Sigmoid colon (tissue), 4 donors: ENCODE results near the gene SLC10A6.

Experiments used
- POLR2A ChIP-seq, 2 donors: fragments of 450-650 bp; IDR thresholded peaks; one replicate each; pipeline ENCODE4 v1.6.1; 2016; ENCODE audit warnings: antibody characterized with exemption in 2 of 2, mild to moderate bottlenecking in 2 of 2, moderate library complexity in 2 of 2
- POLR2AphosphoS5 ChIP-seq, 4 donors: sonication (generic); formaldehyde crosslinking; IDR thresholded peaks; one replicate each; pipeline ENCODE4 v1.6.1; 2017; ENCODE audit warnings: antibody characterized with exemption in 4 of 4
- TF ChIP-seq, protein P1 (sequence below), 4 experiments: fragments of 450-650 bp in 3 of 4; fragments of 200-600 bp in 1 of 4; IDR thresholded peaks; one replicate each; pipeline ENCODE4 v1.5.1; 2016 to 2019; ENCODE audit warnings: antibody characterized with exemption in 4 of 4, mild to moderate bottlenecking in 3 of 4, moderate library complexity in 2 of 4

DNA sequence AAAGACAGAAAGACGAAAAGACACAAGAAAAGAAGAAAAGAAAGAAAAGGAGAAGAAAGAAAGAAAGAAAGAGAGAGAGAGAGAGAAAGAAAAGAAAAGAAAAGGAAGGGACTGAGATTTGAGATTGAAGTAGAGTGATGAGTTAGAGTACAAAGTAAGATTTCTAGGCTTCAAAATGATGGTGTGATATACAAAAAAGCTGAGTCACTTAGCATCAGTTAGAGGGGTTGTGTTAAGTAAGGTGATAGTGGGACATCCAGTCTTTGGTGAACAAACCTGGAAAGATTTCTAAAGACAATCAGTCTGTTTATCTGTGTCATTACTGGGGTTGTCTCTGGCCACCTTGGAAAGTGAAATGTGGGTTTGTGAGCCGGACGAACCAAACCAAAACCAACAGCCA lies 13.5 kb downstream of the SLC10A6 start:
- TF ChIP-seq, protein P1, sequence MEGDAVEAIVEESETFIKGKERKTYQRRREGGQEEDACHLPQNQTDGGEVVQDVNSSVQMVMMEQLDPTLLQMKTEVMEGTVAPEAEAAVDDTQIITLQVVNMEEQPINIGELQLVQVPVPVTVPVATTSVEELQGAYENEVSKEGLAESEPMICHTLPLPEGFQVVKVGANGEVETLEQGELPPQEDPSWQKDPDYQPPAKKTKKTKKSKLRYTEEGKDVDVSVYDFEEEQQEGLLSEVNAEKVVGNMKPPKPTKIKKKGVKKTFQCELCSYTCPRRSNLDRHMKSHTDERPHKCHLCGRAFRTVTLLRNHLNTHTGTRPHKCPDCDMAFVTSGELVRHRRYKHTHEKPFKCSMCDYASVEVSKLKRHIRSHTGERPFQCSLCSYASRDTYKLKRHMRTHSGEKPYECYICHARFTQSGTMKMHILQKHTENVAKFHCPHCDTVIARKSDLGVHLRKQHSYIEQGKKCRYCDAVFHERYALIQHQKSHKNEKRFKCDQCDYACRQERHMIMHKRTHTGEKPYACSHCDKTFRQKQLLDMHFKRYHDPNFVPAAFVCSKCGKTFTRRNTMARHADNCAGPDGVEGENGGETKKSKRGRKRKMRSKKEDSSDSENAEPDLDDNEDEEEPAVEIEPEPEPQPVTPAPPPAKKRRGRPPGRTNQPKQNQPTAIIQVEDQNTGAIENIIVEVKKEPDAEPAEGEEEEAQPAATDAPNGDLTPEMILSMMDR (IDR thresholded peaks at IDR 0.05), result no peak
- TF ChIP-seq POLR2AphosphoS5 (IDR thresholded peaks at IDR 0.05), result no peak
- TF ChIP-seq POLR2A (IDR thresholded peaks at IDR 0.05), result no peak
